Coronary artery (tissue), 2 donors: ENCODE data around the gene ALDOB.
A peak's percentile ranks its signal among the peaks of the same experiment; 100 is the strongest.

Source experiments
- DNase-seq: peaks from one replicate; pipeline ENCODE4 v3.0.0-alpha.2; 2017; ENCODE audit warnings: low spot score
- H3K27ac ChIP-seq, 2 donors: fragments of 200-600 bp; sonication (generic); one replicate each; pipeline ENCODE4 v1.5.1; 2016 to 2019
- H3K4me3 ChIP-seq: fragments of 200-600 bp; sonication (generic); 2 replicates; pipeline ENCODE4 v1.5.1; 2016; ENCODE audit warnings: mild to moderate bottlenecking, moderate library complexity
- TF ChIP-seq, protein P1 (sequence below): fragments of 200-600 bp; sonication (generic); IDR thresholded peaks from one replicate; pipeline ENCODE4 v1.5.1; 2019; ENCODE audit warnings: antibody characterized with exemption

ALDOB gene

DNA sequence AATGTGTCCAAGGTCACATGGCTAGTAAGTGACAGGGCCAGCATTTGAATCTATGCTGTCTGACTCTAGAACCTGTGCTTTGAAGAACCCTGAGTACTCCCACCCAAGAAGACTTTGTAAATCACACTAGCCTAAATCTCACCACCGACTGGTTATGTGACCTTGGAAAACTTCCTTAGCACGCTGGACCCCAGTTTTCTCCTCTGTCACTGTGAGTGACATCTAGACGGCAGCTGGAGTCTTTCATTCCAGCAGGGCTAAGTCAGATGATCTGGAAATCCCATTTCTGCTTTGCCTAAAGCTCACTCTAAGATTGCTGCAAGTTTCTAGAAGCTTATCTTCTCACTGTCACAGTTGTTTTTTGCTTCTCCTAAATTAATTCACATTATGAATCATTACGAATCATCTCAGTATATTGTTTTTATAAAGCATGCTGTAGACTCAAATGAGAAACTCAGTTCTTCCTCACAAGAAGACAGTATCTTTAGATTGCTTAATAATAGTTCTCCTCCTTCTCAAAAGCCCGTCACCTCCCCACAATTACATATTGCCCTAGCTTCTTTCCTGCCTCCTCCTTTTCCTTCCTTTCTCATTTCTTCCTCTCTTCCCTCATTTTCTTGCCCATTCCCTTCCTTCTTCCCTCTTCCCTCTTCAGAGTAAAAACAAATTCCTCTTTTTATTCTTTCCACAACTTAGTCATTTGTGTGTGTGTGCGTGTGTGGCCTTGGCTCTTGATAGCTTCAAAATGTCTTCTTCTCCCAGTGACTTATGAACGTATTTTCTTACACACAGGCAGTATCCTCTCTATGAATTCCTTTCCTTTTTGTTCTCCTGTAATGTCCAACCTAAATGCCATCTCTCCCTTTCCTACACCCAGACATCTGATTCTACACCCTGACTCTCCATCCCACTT, 16.8 kb downstream of the ALDOB start:
- Histone ChIP-seq H3K27ac (no peak overlapping the region), H3K4me3 (no peak overlapping the region)
- DNase-seq = no peak
- TF ChIP-seq, protein P1, sequence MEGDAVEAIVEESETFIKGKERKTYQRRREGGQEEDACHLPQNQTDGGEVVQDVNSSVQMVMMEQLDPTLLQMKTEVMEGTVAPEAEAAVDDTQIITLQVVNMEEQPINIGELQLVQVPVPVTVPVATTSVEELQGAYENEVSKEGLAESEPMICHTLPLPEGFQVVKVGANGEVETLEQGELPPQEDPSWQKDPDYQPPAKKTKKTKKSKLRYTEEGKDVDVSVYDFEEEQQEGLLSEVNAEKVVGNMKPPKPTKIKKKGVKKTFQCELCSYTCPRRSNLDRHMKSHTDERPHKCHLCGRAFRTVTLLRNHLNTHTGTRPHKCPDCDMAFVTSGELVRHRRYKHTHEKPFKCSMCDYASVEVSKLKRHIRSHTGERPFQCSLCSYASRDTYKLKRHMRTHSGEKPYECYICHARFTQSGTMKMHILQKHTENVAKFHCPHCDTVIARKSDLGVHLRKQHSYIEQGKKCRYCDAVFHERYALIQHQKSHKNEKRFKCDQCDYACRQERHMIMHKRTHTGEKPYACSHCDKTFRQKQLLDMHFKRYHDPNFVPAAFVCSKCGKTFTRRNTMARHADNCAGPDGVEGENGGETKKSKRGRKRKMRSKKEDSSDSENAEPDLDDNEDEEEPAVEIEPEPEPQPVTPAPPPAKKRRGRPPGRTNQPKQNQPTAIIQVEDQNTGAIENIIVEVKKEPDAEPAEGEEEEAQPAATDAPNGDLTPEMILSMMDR = no peak

DNA sequence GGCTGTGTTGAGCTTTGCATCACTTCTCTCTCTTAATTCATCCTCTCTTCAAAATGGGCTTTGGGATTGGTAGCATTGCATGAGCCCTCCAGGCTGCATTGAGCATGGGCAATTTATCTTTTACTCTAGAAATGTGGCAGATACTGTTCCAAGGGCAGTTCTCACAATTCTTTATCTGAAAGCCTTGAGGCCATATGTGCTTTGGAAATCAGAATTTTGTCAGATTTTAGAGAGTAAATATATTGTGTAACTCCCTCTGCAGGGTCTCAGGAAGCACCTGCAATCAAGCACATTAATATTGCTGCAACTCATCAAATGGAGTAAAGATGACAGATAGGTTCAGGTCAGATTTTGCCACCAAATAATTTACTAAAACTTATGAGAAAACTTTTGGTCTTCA, 17.6 kb downstream of the ALDOB start:
- Histone ChIP-seq H3K27ac (no peak overlapping the region), H3K4me3 (no peak overlapping the region)
- DNase-seq = no peak
- TF ChIP-seq, protein P1 = no peak

DNA sequence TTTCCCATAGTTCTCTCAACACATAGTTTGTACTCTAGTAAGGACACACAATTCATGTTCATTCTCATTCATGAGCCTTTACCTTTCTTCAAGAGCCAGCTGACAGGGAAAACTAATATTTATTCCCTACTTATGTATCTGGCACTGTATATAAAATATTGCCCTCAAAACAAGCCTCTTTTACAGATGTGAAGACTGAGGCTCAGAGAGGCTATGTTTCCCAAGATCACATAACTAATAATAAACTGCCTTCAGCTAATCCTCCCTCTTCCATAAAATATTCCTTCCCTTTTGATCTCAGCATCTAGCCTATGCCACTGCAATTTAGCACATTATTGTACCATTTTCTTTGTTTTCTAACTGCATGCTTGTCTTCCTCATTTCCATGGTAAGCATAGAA, 18.2 kb downstream of the ALDOB start:
- Histone ChIP-seq H3K4me3 (no peak overlapping the region), H3K27ac (no peak overlapping the region)
- TF ChIP-seq, protein P1 = no peak
- no peak for DNase-seq

DNA sequence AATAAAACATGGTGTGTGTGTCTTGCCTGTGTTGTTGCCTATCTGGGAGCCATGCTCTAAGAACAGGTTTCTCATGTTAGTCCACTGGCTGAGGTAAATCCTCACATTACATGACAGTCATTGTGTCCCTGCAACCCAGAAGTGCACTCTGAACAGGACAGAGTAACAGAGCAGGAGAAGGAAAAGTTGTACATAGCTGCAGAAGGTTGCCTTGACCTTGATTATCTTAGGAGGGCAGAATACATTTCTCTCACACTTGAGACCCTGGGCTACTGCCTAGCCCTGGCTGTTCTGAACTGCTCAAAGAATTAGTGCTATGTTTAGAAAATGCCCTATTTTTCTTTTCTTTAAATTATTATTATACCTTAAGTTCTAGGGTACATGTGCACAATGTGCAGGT, 20.0 kb downstream of the ALDOB start:
- Histone ChIP-seq H3K27ac (no peak overlapping the region), H3K4me3 (no peak overlapping the region)
- no peak for DNase-seq
- TF ChIP-seq, protein P1 = no peak

DNA sequence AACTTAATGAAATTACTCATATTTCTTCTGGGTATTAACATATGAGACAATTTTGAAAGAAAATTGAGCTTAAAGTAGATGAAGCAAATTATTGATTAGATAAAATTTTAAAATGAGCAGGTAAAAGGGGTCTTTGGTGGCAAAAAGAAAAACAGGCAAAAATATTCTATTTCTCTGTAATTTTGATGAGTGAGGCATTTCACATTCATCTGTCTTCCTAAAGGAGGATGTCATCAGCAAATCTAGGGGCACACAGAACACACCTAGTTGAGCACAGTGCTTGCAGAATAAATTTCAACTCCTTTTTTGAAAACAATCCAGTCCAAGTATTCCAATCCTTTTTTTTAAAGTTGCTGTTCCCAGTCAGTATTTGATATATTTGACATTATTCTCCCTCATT, 20.7 kb downstream of the ALDOB start:
- Histone ChIP-seq H3K4me3 (no peak overlapping the region), H3K27ac (no peak overlapping the region)
- no peak for DNase-seq
- TF ChIP-seq, protein P1 = no peak

DNA sequence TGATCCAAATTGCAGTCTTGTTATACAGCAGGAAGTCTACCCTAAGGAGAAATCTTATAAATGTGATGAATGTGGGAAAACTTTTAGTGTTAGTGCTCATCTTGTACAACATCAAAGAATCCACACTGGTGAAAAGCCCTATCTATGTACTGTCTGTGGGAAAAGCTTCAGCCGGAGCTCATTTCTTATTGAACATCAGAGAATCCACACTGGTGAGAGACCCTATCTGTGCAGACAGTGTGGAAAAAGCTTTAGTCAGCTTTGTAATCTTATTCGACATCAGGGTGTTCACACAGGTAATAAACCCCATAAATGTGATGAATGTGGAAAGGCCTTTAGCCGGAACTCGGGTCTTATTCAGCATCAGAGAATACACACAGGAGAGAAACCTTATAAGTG, 26.5 kb downstream of the ALDOB start:
- peak overlapping the region; percentile 36 for H3K4me3 ChIP-seq
- no peak for DNase-seq
- TF ChIP-seq, protein P1 = no peak
- no peak overlapping the region for H3K27ac ChIP-seq

DNA sequence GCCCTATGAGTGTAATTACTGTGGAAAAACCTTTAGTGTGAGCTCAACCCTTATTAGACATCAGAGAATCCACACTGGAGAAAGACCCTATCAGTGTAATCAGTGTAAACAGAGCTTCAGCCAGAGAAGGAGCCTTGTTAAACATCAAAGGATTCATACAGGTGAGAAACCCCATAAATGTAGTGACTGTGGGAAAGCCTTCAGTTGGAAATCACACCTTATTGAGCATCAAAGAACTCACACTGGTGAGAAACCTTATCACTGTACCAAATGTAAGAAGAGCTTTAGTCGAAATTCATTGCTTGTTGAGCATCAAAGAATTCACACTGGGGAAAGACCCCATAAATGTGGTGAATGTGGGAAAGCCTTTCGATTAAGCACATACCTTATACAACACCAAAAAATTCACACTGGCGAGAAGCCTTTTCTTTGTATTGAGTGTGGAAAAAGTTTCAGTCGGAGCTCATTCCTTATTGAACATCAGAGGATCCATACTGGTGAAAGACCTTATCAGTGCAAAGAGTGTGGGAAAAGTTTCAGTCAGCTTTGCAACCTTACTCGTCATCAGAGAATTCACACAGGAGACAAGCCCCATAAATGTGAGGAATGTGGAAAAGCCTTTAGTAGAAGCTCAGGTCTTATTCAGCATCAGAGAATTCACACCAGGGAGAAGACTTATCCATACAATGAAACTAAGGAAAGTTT, 27.0 kb downstream of the ALDOB start:
- no peak for DNase-seq
- TF ChIP-seq, protein P1 = no peak
- no peak overlapping the region for H3K27ac ChIP-seq
- peak overlapping the region; percentile 36 for H3K4me3 ChIP-seq
